ENCODE data around the gene GABRA1. TPM values are rescaled to one million over a fixed set of nuclear protein-coding genes. Genes with fewer than 3 reads are reported as not detected.

The GABRA1 gene
- total RNA-seq, 4 donors from 2014 or later: 7.9 TPM; not detected in 3

DNA sequence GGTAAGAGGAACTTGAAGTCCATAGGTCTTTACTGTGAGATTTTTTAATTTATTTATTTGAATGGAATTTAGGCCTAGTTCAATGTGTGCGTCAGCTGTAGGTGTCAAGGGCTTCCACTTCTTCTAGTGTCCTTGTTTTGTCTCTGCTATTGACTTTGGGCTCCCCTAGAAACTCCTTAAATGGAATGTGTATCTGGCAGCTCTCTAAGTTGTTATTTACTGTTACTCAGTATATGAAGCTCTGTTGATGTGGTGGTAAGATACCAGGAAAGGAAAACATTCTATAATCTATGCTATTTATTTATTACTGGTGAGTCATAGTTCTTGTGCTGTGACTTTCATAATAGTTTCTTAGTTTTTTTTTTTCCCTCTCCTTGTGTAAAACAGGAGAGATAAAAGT is 97.1 kb downstream of the GABRA1 start:
- DNase-seq: no peak
- Histone ChIP-seq H3K4me3 (no peak overlapping the region), H3K36me3 (no peaks in the 10 kb centered on the region), H3K27me3 (no peaks in the 10 kb centered on the region), H3K27ac (no peak overlapping the region), H3K9me3 (no peaks in the 10 kb centered on the region), H3K4me1 (no peaks in the 10 kb centered on the region)
- 86 to 90% methylated on average over 1 of the region's 1 CpG for WGBS, 2 donors (ENCODE audit: low coverage in 1 of 2)
- in situ Hi-C loops (cut with MboI; ENCODE audit: low pct_ligation_motif_present in 1 of 4, low pct_unique_long_range_greater_than_20kb in 1 of 4, low sequenced_read_pairs in 3 of 4) (no loop called here), intact Hi-C loops (cut with DNase I; ENCODE audit: low total_unique reads) (no loop called here)
- TF ChIP-seq EP300 (IDR thresholded peaks at IDR 0.05; ENCODE audit: low read depth) (no peak), POLR2AphosphoS5 (IDR thresholded peaks at IDR 0.05) (no peak), POLR2A (IDR thresholded peaks at IDR 0.05) (no peak)
- TF ChIP-seq, protein P1, sequence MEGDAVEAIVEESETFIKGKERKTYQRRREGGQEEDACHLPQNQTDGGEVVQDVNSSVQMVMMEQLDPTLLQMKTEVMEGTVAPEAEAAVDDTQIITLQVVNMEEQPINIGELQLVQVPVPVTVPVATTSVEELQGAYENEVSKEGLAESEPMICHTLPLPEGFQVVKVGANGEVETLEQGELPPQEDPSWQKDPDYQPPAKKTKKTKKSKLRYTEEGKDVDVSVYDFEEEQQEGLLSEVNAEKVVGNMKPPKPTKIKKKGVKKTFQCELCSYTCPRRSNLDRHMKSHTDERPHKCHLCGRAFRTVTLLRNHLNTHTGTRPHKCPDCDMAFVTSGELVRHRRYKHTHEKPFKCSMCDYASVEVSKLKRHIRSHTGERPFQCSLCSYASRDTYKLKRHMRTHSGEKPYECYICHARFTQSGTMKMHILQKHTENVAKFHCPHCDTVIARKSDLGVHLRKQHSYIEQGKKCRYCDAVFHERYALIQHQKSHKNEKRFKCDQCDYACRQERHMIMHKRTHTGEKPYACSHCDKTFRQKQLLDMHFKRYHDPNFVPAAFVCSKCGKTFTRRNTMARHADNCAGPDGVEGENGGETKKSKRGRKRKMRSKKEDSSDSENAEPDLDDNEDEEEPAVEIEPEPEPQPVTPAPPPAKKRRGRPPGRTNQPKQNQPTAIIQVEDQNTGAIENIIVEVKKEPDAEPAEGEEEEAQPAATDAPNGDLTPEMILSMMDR (IDR thresholded peaks at IDR 0.05): no peak

GRCh38 chr5:161946911-161947310 is 99.0 kb downstream of the GABRA1 start:
- H3K4me3 ChIP-seq: no peak overlapping the region
- intact Hi-C loops (cut with DNase I; ENCODE audit: low total_unique reads) (no loop called here), in situ Hi-C loops (cut with MboI; ENCODE audit: low pct_ligation_motif_present in 1 of 4, low pct_unique_long_range_greater_than_20kb in 1 of 4, low sequenced_read_pairs in 3 of 4) (no loop called here)
- no peak overlapping the region for H3K27ac ChIP-seq
- H3K27me3 ChIP-seq: no peaks in the 10 kb centered on the region
- no peak for DNase-seq
- no peaks in the 10 kb centered on the region for H3K9me3 ChIP-seq
- no peaks in the 10 kb centered on the region for H3K36me3 ChIP-seq
- TF ChIP-seq, protein P1 (IDR thresholded peaks at IDR 0.05): no peak
- TF ChIP-seq POLR2AphosphoS5 (IDR thresholded peaks at IDR 0.05): no peak
- no peak for TF ChIP-seq EP300 (IDR thresholded peaks at IDR 0.05; ENCODE audit: low read depth)
- no peak for TF ChIP-seq POLR2A (IDR thresholded peaks at IDR 0.05)
- 52 to 64% methylated on average over 3 to 4 of the region's 4 CpGs for WGBS, 2 donors (ENCODE audit: low coverage in 1 of 2)
- no peaks in the 10 kb centered on the region for H3K4me1 ChIP-seq

Other genes starting within 250 kb of the GABRA1 start
- not detected for gene GABRA6, start 162.4 kb upstream of the GABRA1 start, total RNA-seq
- gene GABRG2, start 219.7 kb downstream of the GABRA1 start, total RNA-seq: under 1 TPM in 2 of 4 donors, not detected in 2; 0.27 to 0.48 TPM

Data from transverse colon (tissue), 4 donors.